ENCODE results near the gene PARVG. TPM values are rescaled to one million over a fixed set of nuclear protein-coding genes. Genes with fewer than 3 reads are reported as not detected.

Gene PARVG
- total and polyA plus RNA-seq, 2 of the 8 experiments (the other 6 are each of a cell fraction or from before 2014, with no cell fraction given): 0.37 to 1.5 TPM

DNA sequence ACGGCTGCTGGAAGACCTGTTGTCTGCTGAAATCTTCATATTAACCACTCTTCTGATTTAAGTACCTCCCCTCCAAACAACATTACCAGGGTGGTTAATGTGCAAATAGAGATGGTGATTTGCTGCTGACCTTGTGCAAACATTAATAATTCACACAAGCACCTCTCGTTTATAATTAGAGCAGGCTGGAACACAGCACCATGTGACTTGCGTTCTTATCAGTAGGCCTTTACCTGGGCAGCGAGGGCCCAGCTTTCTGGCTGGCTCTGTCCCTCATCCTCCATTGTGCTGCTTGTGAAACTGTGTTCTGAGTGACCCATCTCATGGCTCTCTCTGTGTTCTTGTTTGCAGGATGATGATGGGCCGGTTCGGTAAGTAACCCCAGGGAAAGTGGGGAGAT is 41.0 kb upstream of the PARVG start (continued):
- TF ChIP-seq, protein P1, sequence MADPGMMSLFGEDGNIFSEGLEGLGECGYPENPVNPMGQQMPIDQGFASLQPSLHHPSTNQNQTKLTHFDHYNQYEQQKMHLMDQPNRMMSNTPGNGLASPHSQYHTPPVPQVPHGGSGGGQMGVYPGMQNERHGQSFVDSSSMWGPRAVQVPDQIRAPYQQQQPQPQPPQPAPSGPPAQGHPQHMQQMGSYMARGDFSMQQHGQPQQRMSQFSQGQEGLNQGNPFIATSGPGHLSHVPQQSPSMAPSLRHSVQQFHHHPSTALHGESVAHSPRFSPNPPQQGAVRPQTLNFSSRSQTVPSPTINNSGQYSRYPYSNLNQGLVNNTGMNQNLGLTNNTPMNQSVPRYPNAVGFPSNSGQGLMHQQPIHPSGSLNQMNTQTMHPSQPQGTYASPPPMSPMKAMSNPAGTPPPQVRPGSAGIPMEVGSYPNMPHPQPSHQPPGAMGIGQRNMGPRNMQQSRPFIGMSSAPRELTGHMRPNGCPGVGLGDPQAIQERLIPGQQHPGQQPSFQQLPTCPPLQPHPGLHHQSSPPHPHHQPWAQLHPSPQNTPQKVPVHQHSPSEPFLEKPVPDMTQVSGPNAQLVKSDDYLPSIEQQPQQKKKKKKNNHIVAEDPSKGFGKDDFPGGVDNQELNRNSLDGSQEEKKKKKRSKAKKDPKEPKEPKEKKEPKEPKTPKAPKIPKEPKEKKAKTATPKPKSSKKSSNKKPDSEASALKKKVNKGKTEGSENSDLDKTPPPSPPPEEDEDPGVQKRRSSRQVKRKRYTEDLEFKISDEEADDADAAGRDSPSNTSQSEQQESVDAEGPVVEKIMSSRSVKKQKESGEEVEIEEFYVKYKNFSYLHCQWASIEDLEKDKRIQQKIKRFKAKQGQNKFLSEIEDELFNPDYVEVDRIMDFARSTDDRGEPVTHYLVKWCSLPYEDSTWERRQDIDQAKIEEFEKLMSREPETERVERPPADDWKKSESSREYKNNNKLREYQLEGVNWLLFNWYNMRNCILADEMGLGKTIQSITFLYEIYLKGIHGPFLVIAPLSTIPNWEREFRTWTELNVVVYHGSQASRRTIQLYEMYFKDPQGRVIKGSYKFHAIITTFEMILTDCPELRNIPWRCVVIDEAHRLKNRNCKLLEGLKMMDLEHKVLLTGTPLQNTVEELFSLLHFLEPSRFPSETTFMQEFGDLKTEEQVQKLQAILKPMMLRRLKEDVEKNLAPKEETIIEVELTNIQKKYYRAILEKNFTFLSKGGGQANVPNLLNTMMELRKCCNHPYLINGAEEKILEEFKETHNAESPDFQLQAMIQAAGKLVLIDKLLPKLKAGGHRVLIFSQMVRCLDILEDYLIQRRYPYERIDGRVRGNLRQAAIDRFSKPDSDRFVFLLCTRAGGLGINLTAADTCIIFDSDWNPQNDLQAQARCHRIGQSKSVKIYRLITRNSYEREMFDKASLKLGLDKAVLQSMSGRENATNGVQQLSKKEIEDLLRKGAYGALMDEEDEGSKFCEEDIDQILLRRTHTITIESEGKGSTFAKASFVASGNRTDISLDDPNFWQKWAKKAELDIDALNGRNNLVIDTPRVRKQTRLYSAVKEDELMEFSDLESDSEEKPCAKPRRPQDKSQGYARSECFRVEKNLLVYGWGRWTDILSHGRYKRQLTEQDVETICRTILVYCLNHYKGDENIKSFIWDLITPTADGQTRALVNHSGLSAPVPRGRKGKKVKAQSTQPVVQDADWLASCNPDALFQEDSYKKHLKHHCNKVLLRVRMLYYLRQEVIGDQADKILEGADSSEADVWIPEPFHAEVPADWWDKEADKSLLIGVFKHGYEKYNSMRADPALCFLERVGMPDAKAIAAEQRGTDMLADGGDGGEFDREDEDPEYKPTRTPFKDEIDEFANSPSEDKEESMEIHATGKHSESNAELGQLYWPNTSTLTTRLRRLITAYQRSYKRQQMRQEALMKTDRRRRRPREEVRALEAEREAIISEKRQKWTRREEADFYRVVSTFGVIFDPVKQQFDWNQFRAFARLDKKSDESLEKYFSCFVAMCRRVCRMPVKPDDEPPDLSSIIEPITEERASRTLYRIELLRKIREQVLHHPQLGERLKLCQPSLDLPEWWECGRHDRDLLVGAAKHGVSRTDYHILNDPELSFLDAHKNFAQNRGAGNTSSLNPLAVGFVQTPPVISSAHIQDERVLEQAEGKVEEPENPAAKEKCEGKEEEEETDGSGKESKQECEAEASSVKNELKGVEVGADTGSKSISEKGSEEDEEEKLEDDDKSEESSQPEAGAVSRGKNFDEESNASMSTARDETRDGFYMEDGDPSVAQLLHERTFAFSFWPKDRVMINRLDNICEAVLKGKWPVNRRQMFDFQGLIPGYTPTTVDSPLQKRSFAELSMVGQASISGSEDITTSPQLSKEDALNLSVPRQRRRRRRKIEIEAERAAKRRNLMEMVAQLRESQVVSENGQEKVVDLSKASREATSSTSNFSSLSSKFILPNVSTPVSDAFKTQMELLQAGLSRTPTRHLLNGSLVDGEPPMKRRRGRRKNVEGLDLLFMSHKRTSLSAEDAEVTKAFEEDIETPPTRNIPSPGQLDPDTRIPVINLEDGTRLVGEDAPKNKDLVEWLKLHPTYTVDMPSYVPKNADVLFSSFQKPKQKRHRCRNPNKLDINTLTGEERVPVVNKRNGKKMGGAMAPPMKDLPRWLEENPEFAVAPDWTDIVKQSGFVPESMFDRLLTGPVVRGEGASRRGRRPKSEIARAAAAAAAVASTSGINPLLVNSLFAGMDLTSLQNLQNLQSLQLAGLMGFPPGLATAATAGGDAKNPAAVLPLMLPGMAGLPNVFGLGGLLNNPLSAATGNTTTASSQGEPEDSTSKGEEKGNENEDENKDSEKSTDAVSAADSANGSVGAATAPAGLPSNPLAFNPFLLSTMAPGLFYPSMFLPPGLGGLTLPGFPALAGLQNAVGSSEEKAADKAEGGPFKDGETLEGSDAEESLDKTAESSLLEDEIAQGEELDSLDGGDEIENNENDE (IDR thresholded peaks at IDR 0.05; ENCODE audit: insufficient replicate concordance, low read length): no peak
- TF ChIP-seq, protein P2, sequence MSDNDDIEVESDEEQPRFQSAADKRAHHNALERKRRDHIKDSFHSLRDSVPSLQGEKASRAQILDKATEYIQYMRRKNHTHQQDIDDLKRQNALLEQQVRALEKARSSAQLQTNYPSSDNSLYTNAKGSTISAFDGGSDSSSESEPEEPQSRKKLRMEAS (IDR thresholded peaks at IDR 0.05): no peak
- TF ChIP-seq CREB1 (IDR thresholded peaks at IDR 0.05): no peak
- no peak for TF ChIP-seq TBP (IDR thresholded peaks at IDR 0.05; ENCODE audit: low read depth, low read length)
- TF ChIP-seq, protein P3, sequence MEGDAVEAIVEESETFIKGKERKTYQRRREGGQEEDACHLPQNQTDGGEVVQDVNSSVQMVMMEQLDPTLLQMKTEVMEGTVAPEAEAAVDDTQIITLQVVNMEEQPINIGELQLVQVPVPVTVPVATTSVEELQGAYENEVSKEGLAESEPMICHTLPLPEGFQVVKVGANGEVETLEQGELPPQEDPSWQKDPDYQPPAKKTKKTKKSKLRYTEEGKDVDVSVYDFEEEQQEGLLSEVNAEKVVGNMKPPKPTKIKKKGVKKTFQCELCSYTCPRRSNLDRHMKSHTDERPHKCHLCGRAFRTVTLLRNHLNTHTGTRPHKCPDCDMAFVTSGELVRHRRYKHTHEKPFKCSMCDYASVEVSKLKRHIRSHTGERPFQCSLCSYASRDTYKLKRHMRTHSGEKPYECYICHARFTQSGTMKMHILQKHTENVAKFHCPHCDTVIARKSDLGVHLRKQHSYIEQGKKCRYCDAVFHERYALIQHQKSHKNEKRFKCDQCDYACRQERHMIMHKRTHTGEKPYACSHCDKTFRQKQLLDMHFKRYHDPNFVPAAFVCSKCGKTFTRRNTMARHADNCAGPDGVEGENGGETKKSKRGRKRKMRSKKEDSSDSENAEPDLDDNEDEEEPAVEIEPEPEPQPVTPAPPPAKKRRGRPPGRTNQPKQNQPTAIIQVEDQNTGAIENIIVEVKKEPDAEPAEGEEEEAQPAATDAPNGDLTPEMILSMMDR (IDR thresholded peaks at IDR 0.05; ENCODE audit: control extremely low read depth in 1 of 3, insufficient read depth in 1 of 3, low read depth in 1 of 3, low read length in 3 of 3): no peak
- no peak for TF ChIP-seq NRF1 (IDR thresholded peaks at IDR 0.05; ENCODE audit: low read depth, low read length)
- no peak for TF ChIP-seq RXRA (IDR thresholded peaks at IDR 0.05; ENCODE audit: insufficient read depth, low read depth, low read length)
- no peak for TF ChIP-seq ASH2L (IDR thresholded peaks at IDR 0.05; ENCODE audit: low read length)
- no peak for TF ChIP-seq CHD2 (IDR thresholded peaks at IDR 0.05; ENCODE audit: low read length)
- TF ChIP-seq KDM1A (IDR thresholded peaks at IDR 0.05; ENCODE audit: borderline replicate concordance, low read length): no peak
